Rectal smooth muscle tissue (tissue), 1 donor: ENCODE measurements around the gene ANTXR1.

Experiments used
- H3K27ac ChIP-seq: one replicate; pipeline ENCODE4 v1.7.0; 2013; ENCODE audit warnings: low read depth, low read length, inconsistent platforms
- H3K27me3 ChIP-seq: one replicate; pipeline ENCODE4 v1.7.0; 2013; ENCODE audit warnings: low read length; ENCODE audit not compliant: control insufficient read depth, insufficient read depth
- H3K36me3 ChIP-seq: one replicate; pipeline ENCODE4 v1.7.0; 2013; ENCODE audit warnings: low read length; ENCODE audit not compliant: control insufficient read depth, insufficient read depth
- H3K4me1 ChIP-seq: one replicate; pipeline ENCODE4 v1.7.0; 2013; ENCODE audit warnings: low read length; ENCODE audit not compliant: control insufficient read depth, insufficient read depth
- H3K4me3 ChIP-seq: one replicate; pipeline ENCODE4 v1.7.0; 2013; ENCODE audit warnings: low read length
- H3K9ac ChIP-seq: one replicate; pipeline ENCODE4 v1.7.0; 2013; ENCODE audit warnings: low read length

Gene ANTXR1

GRCh38 chr2:69196327-69197117 lies 183.5 kb downstream of the ANTXR1 start:
- H3K9ac ChIP-seq, result no peak overlapping the region
- H3K4me1 ChIP-seq, result peaks cover 9% of the 10 kb centered on the region
- no peak overlapping the region for H3K4me3 ChIP-seq
- H3K27me3 ChIP-seq, result no peaks in the 10 kb centered on the region
- no peaks in the 10 kb centered on the region for H3K36me3 ChIP-seq
- no peak overlapping the region for H3K27ac ChIP-seq

DNA sequence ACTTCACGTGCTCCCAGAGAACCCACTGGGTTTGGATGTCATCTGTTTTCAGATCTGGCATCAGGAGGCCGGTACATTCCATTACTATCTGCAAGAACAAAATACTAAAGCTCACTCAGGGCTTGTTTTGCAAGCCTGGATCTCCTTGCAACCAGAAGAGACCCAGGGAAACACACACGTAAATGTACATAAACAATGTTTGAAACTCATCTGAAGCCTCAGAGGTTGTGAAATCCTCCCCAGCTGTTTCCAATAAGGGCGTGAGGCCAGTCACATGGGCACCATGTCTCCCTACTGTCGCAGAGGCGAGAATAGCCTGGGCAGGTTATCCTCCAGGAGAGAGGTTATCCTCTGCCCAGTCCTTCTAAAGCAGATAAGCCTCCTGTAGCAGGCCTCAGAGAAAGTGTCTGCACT lies 187.1 kb downstream of the ANTXR1 start:
- Histone ChIP-seq H3K27ac (no peak overlapping the region), H3K27me3 (no peaks in the 10 kb centered on the region), H3K4me3 (no peak overlapping the region), H3K9ac (no peak overlapping the region), H3K36me3 (no peaks in the 10 kb centered on the region), H3K4me1 (peaks cover 9% of the 10 kb centered on the region)

- Histone ChIP-seq H3K27me3 (no peaks in the 10 kb centered on the region), H3K36me3 (no peaks in the 10 kb centered on the region), H3K4me3 (no peak overlapping the region), H3K27ac (no peak overlapping the region), H3K4me1 (peaks cover 3% of the 10 kb centered on the region), H3K9ac (no peak overlapping the region)
These were observed 188.3 kb downstream of the ANTXR1 start for GRCh38 chr2:69201259-69201658.

DNA sequence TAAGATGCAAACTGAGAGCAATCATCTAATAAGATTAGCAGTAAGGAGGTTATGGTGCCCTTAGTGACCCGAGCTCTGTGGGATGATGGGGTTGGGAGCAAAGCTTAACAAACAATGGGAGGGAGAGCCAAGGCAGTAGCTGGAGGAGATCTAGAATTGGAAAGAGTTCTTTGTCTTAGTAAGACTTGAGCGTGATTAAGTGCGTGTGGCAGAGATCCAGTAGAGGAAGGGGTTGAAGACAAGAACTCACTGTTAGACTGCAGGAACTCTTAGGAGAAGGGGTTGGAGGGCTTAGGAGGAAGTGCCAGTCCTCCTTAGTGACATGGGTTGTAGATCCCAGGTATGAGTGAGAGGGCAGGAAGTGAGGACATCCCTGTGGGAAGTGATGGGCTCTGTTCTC lies 189.3 kb downstream of the ANTXR1 start:
- Histone ChIP-seq H3K9ac (no peak overlapping the region), H3K36me3 (no peaks in the 10 kb centered on the region), H3K27me3 (no peaks in the 10 kb centered on the region), H3K27ac (no peak overlapping the region), H3K4me1 (no peaks in the 10 kb centered on the region), H3K4me3 (no peak overlapping the region)

- Histone ChIP-seq H3K4me3 (no peak overlapping the region), H3K27me3 (no peaks in the 10 kb centered on the region), H3K4me1 (no peaks in the 10 kb centered on the region), H3K9ac (no peak overlapping the region), H3K36me3 (no peaks in the 10 kb centered on the region), H3K27ac (no peak overlapping the region)
These were observed 190.4 kb downstream of the ANTXR1 start for GRCh38 chr2:69203166-69203985.

- H3K4me3 ChIP-seq, result no peak overlapping the region
- no peak overlapping the region for H3K9ac ChIP-seq
- H3K36me3 ChIP-seq, result no peaks in the 10 kb centered on the region
- no peaks in the 10 kb centered on the region for H3K4me1 ChIP-seq
- H3K27me3 ChIP-seq, result no peaks in the 10 kb centered on the region
- no peak overlapping the region for H3K27ac ChIP-seq
These were observed 191.7 kb downstream of the ANTXR1 start for GRCh38 chr2:69204654-69205053.

- H3K36me3 ChIP-seq, result no peaks in the 10 kb centered on the region
- H3K4me1 ChIP-seq, result no peaks in the 10 kb centered on the region
- H3K9ac ChIP-seq, result no peak overlapping the region
- H3K27ac ChIP-seq, result no peak overlapping the region
- H3K27me3 ChIP-seq, result no peaks in the 10 kb centered on the region
- H3K4me3 ChIP-seq, result no peak overlapping the region
These were observed 192.1 kb downstream of the ANTXR1 start for GRCh38 chr2:69205076-69205475.

GRCh38 chr2:69205491-69205890 lies 192.5 kb downstream of the ANTXR1 start:
- no peak overlapping the region for H3K9ac ChIP-seq
- H3K27me3 ChIP-seq, result no peaks in the 10 kb centered on the region
- no peak overlapping the region for H3K4me3 ChIP-seq
- no peak overlapping the region for H3K27ac ChIP-seq
- H3K4me1 ChIP-seq, result no peaks in the 10 kb centered on the region
- H3K36me3 ChIP-seq, result no peaks in the 10 kb centered on the region

- no peaks in the 10 kb centered on the region for H3K36me3 ChIP-seq
- H3K9ac ChIP-seq, result no peak overlapping the region
- H3K27ac ChIP-seq, result no peak overlapping the region
- H3K4me3 ChIP-seq, result no peak overlapping the region
- no peaks in the 10 kb centered on the region for H3K4me1 ChIP-seq
- H3K27me3 ChIP-seq, result no peaks in the 10 kb centered on the region
These were observed 195.1 kb downstream of the ANTXR1 start for GRCh38 chr2:69208023-69208595.

- Histone ChIP-seq H3K36me3 (no peaks in the 10 kb centered on the region), H3K4me3 (no peak overlapping the region), H3K27me3 (no peaks in the 10 kb centered on the region), H3K9ac (no peak overlapping the region), H3K27ac (no peak overlapping the region), H3K4me1 (no peaks in the 10 kb centered on the region)
These were observed 196.5 kb downstream of the ANTXR1 start for GRCh38 chr2:69209482-69209881.

DNA sequence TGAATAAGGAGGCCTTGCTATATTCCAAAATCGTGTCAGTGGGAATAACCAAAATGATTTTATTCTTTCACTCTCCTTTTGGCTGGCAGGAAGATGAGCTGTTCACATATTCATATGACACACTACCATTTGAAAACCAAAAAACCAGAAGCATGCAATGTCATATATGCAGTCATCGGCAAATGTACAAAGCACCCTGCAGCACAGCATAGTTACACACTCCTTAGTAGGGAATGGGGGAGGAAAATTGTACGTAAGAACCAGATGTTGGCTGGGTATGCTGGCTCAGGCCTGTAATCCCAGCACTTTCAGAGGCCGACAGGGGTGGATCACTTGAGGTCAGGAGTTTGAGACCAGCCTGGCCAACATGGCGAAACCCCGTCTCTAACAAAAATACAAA lies 197.4 kb downstream of the ANTXR1 start:
- Histone ChIP-seq H3K9ac (no peak overlapping the region), H3K4me3 (no peak overlapping the region), H3K27ac (no peak overlapping the region), H3K27me3 (no peaks in the 10 kb centered on the region), H3K36me3 (no peaks in the 10 kb centered on the region), H3K4me1 (no peaks in the 10 kb centered on the region)

- H3K27me3 ChIP-seq, result no peaks in the 10 kb centered on the region
- no peaks in the 10 kb centered on the region for H3K36me3 ChIP-seq
- H3K4me3 ChIP-seq, result no peak overlapping the region
- no peaks in the 10 kb centered on the region for H3K4me1 ChIP-seq
- no peak overlapping the region for H3K27ac ChIP-seq
- no peak overlapping the region for H3K9ac ChIP-seq
These were observed 198.1 kb downstream of the ANTXR1 start for GRCh38 chr2:69211048-69211447.
